IMR-90 (cell line): Measurements from ENCODE around the gene CACNA1I. TPM values are rescaled to one million over a fixed set of nuclear protein-coding genes. Genes with fewer than 3 reads are reported as not detected.
"Not testable (repeated sequence)": the region's sequence is repeated elsewhere in the genome, so short reads cannot be mapped to it uniquely, and the experiment has no call there.

Experiments
- ATAC-seq: fragments of 200-7000 bp; cut with Tn5 transposase; 2 replicates; pipeline ENCODE4 v1.9.1; 2020; ENCODE audit warnings: low read depth, mild to moderate bottlenecking, moderate library complexity
- BruUV-seq: library from RNA; stranded (reverse); fragments of 400-500 nt; replicated peaks from 2 replicates; lab custom pipeline; 2021; lab: Mats Ljungman, UMichigan
- CTCF ChIA-PET: fragments of 300-600 bp; formaldehyde crosslinking; extraction: SDS; loops from one replicate; lab custom pipeline; 2021; ENCODE audit warnings: antibody characterized with exemption; lab: Yijun Ruan, JAX
- POLR2A ChIA-PET: fragments of 300-600 bp; sonication (Branson Sonifier 250); formaldehyde crosslinking; loops from one replicate; lab custom pipeline; 2022; ENCODE audit warnings: antibody characterized with exemption; ENCODE audit not compliant: unreplicated experiment; lab: Charles Lee
- DNase-seq: peaks from one replicate; pipeline ENCODE4 v3.0.0; 2013
- H2AFZ ChIP-seq: replicated peaks from 2 replicates; pipeline ENCODE3; 2013; ENCODE audit warnings: low read length, mild to moderate bottlenecking; ENCODE audit not compliant: poor library complexity
- H2AK5ac ChIP-seq: 2 replicates; pipeline ENCODE4 v1.6.1; 2013; ENCODE audit warnings: low read depth, low read length, inconsistent platforms
- H2AK9ac ChIP-seq: replicated peaks from 2 replicates; pipeline ENCODE3; 2013; ENCODE audit warnings: mild to moderate bottlenecking, low read depth, low read length, moderate library complexity; ENCODE audit not compliant: poor library complexity
- H2BK120ac ChIP-seq: 2 replicates; pipeline ENCODE4 v1.6.1; 2013; ENCODE audit warnings: low read depth, low read length, inconsistent platforms
- H2BK15ac ChIP-seq: 3 replicates; pipeline ENCODE4 v1.6.1; 2013; ENCODE audit warnings: low read depth, low read length, inconsistent platforms
- H2BK20ac ChIP-seq: 2 replicates; pipeline ENCODE4 v1.6.1; 2013; ENCODE audit warnings: low read depth, mild to moderate bottlenecking, inconsistent platforms, low read length, moderate library complexity
- H2BK5ac ChIP-seq: 2 replicates; pipeline ENCODE4 v1.6.1; 2013; ENCODE audit warnings: mild to moderate bottlenecking, low read depth, low read length, inconsistent platforms; ENCODE audit not compliant: poor library complexity, severe bottlenecking
- H3K14ac ChIP-seq: replicated peaks from 2 replicates; pipeline ENCODE4 v1.6.1; 2013; ENCODE audit warnings: low read depth, low read length, inconsistent platforms
- H3K18ac ChIP-seq: 2 replicates; pipeline ENCODE4 v1.6.1; 2013; ENCODE audit warnings: low read depth, low read length, control low read depth
- H3K23ac ChIP-seq: 2 replicates; pipeline ENCODE4 v1.6.1; 2013; ENCODE audit warnings: low read depth, low read length, inconsistent platforms
- H3K27ac ChIP-seq: 2 replicates; pipeline ENCODE4 v1.5.1; 2013; ENCODE audit warnings: mild to moderate bottlenecking, control low read depth, low read length; ENCODE audit not compliant: insufficient read depth
- H3K27me3 ChIP-seq: 2 replicates; pipeline ENCODE4 v1.6.1; 2013; ENCODE audit warnings: low read length; ENCODE audit not compliant: control insufficient read depth, insufficient read depth
- H3K36me3 ChIP-seq: 2 replicates; pipeline ENCODE4 v1.6.1; 2013; ENCODE audit warnings: low read length, mixed read lengths; ENCODE audit not compliant: control insufficient read depth, insufficient read depth
- H3K4ac ChIP-seq: 2 replicates; pipeline ENCODE4 v1.6.1; 2013; ENCODE audit warnings: low read depth, low read length, inconsistent platforms
- H3K4me1 ChIP-seq: 2 replicates; pipeline ENCODE4 v1.6.1; 2013; ENCODE audit warnings: low read length, mixed read lengths; ENCODE audit not compliant: control insufficient read depth, insufficient read depth
- H3K4me2 ChIP-seq: 2 replicates; pipeline ENCODE4 v1.6.1; 2013; ENCODE audit warnings: low read depth, mild to moderate bottlenecking, control low read depth, low read length, moderate library complexity
- H3K4me3 ChIP-seq: 2 replicates; pipeline ENCODE4 v1.5.1; 2013; ENCODE audit warnings: low read depth, mild to moderate bottlenecking, control low read depth, low read length, moderate library complexity; ENCODE audit not compliant: insufficient read depth
- H3K56ac ChIP-seq: 2 replicates; pipeline ENCODE4 v1.6.1; 2013; ENCODE audit warnings: low read length, inconsistent platforms; ENCODE audit not compliant: insufficient read depth; ENCODE audit errors: extremely low read depth
- H3K79me1 ChIP-seq, 2 experiments: 2 replicates each; pipeline ENCODE4 v1.6.1; 2013; ENCODE audit warnings: low read length in 2 of 2, inconsistent platforms in 1 of 2, low read depth in 1 of 2
- H3K9ac ChIP-seq: 2 replicates; pipeline ENCODE4 v1.6.1; 2013; ENCODE audit warnings: low read depth, low read length, control low read depth
- H3K9me1 ChIP-seq: 2 replicates; pipeline ENCODE4 v1.6.1; 2013; ENCODE audit warnings: low read length, inconsistent platforms; ENCODE audit not compliant: insufficient read depth
- H3K9me3 ChIP-seq: 2 replicates; pipeline ENCODE4 v1.6.1; 2013; ENCODE audit warnings: low read length; ENCODE audit not compliant: control insufficient read depth, insufficient read depth
- H4K20me1 ChIP-seq: 2 replicates; pipeline ENCODE4 v1.6.1; 2013; ENCODE audit warnings: low read length, inconsistent platforms; ENCODE audit not compliant: insufficient read depth
- H4K5ac ChIP-seq: 2 replicates; pipeline ENCODE4 v1.6.1; 2013; ENCODE audit warnings: mild to moderate bottlenecking, low read depth, low read length, control low read depth
- H4K8ac ChIP-seq, 2 experiments: 2 replicates each; pipeline ENCODE4 v1.6.1; 2013; ENCODE audit warnings: low read depth in 2 of 2, low read length in 2 of 2, control low read depth in 1 of 2, inconsistent platforms in 1 of 2
- H4K91ac ChIP-seq: 2 replicates; pipeline ENCODE4 v1.6.1; 2013; ENCODE audit warnings: low read depth, low read length, inconsistent platforms; ENCODE audit not compliant: insufficient read depth
- CHD1 ChIP-seq: IDR thresholded peaks from 2 replicates; pipeline ENCODE4 v1.6.1; 2012; ENCODE audit warnings: low read depth, low read length, improper control_type of control experiment
- WGBS, 2 experiments: methylation state at CpG; one replicate each; pipeline versions ENCODE4 v1.1.5 to v1.1.7; 2013; ENCODE audit warnings: missing lambda C conversion rate in 2 of 2; ENCODE audit not compliant: insufficient read length in 1 of 2; ENCODE audit errors: extremely low coverage in 2 of 2; 5-methylcytosine and 5-hydroxymethylcytosine counted together
- dilution Hi-C: fragments of 300-500 bp; cut with HindIII; formaldehyde crosslinking; loops from one replicate; pipeline ENCODE4 v1.14.3; 2018; ENCODE audit warnings: low sequenced_read_pairs; ENCODE audit not compliant: unreplicated experiment
- in situ Hi-C: fragments of 300-500 bp; cut with MboI; formaldehyde crosslinking; loops from 3 replicates; pipeline ENCODE4 v1.14.3; 2019; ENCODE audit warnings: low sequenced_read_pairs, inconsistent platforms, mixed read lengths
- intact Hi-C: fragments of 100-400 bp; cut with micrococcal nuclease; formaldehyde crosslinking; loops from 2 replicates; pipeline ENCODE4 v1.10.0; 2022
- polyA plus RNA-seq, 3 experiments: library from polyadenylated mRNA; depleted of rRNA; stranded (reverse); fragments of >200 nt; gene quantifications; 2 replicates each; pipeline ENCODE4 v1.2.3, GENCODE V29; 2012; ENCODE audit warnings: low replicate concordance in 1 of 3
- total RNA-seq: library from RNA; depleted of rRNA; stranded (reverse); fragments of >200 nt; gene quantifications from 2 replicates; pipeline ENCODE4 v1.2.3, GENCODE V29; 2012

CACNA1I gene
- total and polyA plus RNA-seq, 2 of the 4 experiments (the other 2 are of a cell fraction) = under 0.01 to 0.02 TPM

- peak overlapping the region; percentile 89 for H3K4me3 ChIP-seq
- intact Hi-C loops (loop anchor here (2.0 to 10.0 kb wide), 3 partner anchors 116 to 349 kb away; partner anchors contain the start of gene RPL3), in situ Hi-C loops (loop anchor here (10.0 kb wide), 1 partner anchor 206 kb away; the partner anchor contains the start of gene RPL3)
- H3K27me3 ChIP-seq, H3K4me1 ChIP-seq, H2BK20ac ChIP-seq, CTCF ChIA-PET, H3K9me3 ChIP-seq, dilution Hi-C loops, H3K9me1 ChIP-seq, ATAC-seq, BruUV-seq, POLR2A ChIA-PET, H2BK120ac ChIP-seq, H2BK15ac ChIP-seq: not testable (repeated sequence)
- peak overlapping the region; percentile 93 for H3K4ac ChIP-seq
- DNase-seq = peak; percentile 73
- H3K36me3 ChIP-seq = peaks cover 34% of the 10 kb centered on the region
- H4K5ac ChIP-seq = peak overlapping the region; percentile 9; the same call in 1 of the 2 replicates
- peak overlapping the region; percentile 100 for H2AK9ac ChIP-seq
- peak overlapping the region; percentile 72 for H2BK5ac ChIP-seq
- H4K8ac ChIP-seq = peak overlapping the region; percentile 59 to 91; a peak in 3 of 4 replicates
- H3K9ac ChIP-seq = peak overlapping the region; percentile 99
- peak overlapping the region; percentile 86 for H4K91ac ChIP-seq
- H3K4me2 ChIP-seq = peak overlapping the region; percentile 94
- H3K27ac ChIP-seq = peak overlapping the region; percentile 97
- peak overlapping the region; percentile 99 for H3K14ac ChIP-seq
- WGBS, 2 experiments = 11% methylated on average over 7 of the region's 28 CpGs; no CpG with 5 or more reads in 1 of the 2 experiments
- peak; percentile 70; the same call in 1 of the 2 replicates for TF ChIP-seq CHD1
- H3K18ac ChIP-seq = 0 out of 2 replicates have a peak overlapping the region, but pooled peaks have one; percentile 22
- peak overlapping the region; percentile 78; the same call in 1 of the 2 replicates for H2AK5ac ChIP-seq
- peak overlapping the region; percentile 95 for H3K23ac ChIP-seq
- H4K20me1 ChIP-seq = peaks cover 59% of the 10 kb centered on the region
- H3K56ac ChIP-seq = peak overlapping the region; percentile 95
- H2AFZ ChIP-seq = peak overlapping the region; percentile 26
- H3K79me1 ChIP-seq = peaks cover 17 to 64% of the 10 kb centered on the region in 2 experiments
Measured at GRCh38 chr22:39521106-39521885, 49.3 kb upstream of the CACNA1I start.

GRCh38 chr22:39522091-39522490 lies 48.5 kb upstream of the CACNA1I start:
- peak overlapping the region; percentile 89 for H3K4me3 ChIP-seq
- H3K9me1 ChIP-seq, H3K18ac ChIP-seq, H3K9me3 ChIP-seq, H3K27me3 ChIP-seq, H2AK9ac ChIP-seq, ATAC-seq, H4K91ac ChIP-seq, H2AFZ ChIP-seq, H2BK120ac ChIP-seq, dilution Hi-C loops, H2AK5ac ChIP-seq, H4K8ac ChIP-seq, BruUV-seq, H2BK5ac ChIP-seq, H2BK15ac ChIP-seq, H2BK20ac ChIP-seq, H3K4me1 ChIP-seq, DNase-seq, H4K5ac ChIP-seq, CTCF ChIA-PET: not testable (repeated sequence)
- 0 out of 2 replicates have a peak overlapping the region, but pooled peaks have one; percentile 3 for H3K27ac ChIP-seq
- no CpG with 5 or more reads among the region's 5 CpGs for WGBS, 2 experiments
- peak overlapping the region; percentile 99 for H3K14ac ChIP-seq
- H3K79me1 ChIP-seq = peaks cover 17 to 65% of the 10 kb centered on the region in 2 experiments
- H3K4me2 ChIP-seq = peak overlapping the region; percentile 94
- 0 out of 2 replicates have a peak overlapping the region, but pooled peaks have one; percentile 13 for H3K4ac ChIP-seq
- POLR2A ChIA-PET = interaction anchor here (1.0 to 1.1 kb wide), 2 partner anchors 28 to 77 kb away, joined by 4 read pairs; no protein-coding TSS in a partner anchor
- peaks cover 34% of the 10 kb centered on the region for H3K36me3 ChIP-seq
- intact Hi-C loops (loop anchor here (5.0 to 10.0 kb wide), 2 partner anchors 117 to 350 kb away; no protein-coding TSS in a partner anchor), in situ Hi-C loops (loop anchor here (10.0 kb wide), 1 partner anchor 207 kb away; the partner anchor contains the start of gene RPL3)
- peak overlapping the region; percentile 67; the same call in 1 of the 2 replicates for H3K56ac ChIP-seq
- H4K20me1 ChIP-seq = peaks cover 65% of the 10 kb centered on the region
- H3K23ac ChIP-seq = peak overlapping the region; percentile 83
- H3K9ac ChIP-seq = peak overlapping the region; percentile 99
